ENCODE measurements around the gene TMEFF2.
A peak's percentile ranks its signal among the peaks of the same experiment; 100 is the strongest.

Gene TMEFF2

GRCh38 chr2:192166946-192167345 lies 27.8 kb downstream of the TMEFF2 start:
- no peak overlapping the region for H3K4me3 ChIP-seq (ENCODE audit: low read depth, low read length)
- DNase-seq (ENCODE audit: low read depth), result no peak
- TF ChIP-seq MAX (IDR thresholded peaks at IDR 0.05; ENCODE audit: low read depth, low read length) (no peak), MYC (IDR thresholded peaks at IDR 0.05; ENCODE audit: low read depth, low read length) (no peak), CTCF (IDR thresholded peaks at IDR 0.05; ENCODE audit: low read depth, low read length) (no peak), POLR2A (IDR thresholded peaks at IDR 0.05; ENCODE audit: extremely low read depth, insufficient read length) (no peak)

- TF ChIP-seq MAX (IDR thresholded peaks at IDR 0.05; ENCODE audit: low read depth, low read length) (no peak), CTCF (IDR thresholded peaks at IDR 0.05; ENCODE audit: low read depth, low read length) (no peak), MYC (IDR thresholded peaks at IDR 0.05; ENCODE audit: low read depth, low read length) (no peak), POLR2A (IDR thresholded peaks at IDR 0.05; ENCODE audit: extremely low read depth, insufficient read length) (no peak)
- no peak for DNase-seq (ENCODE audit: low read depth)
- H3K4me3 ChIP-seq (ENCODE audit: low read depth, low read length), result no peak overlapping the region
Observed at GRCh38 chr2:192165842-192166241, 28.9 kb downstream of the TMEFF2 start.

- DNase-seq (ENCODE audit: low read depth), result peak; percentile 69
- H3K4me3 ChIP-seq (ENCODE audit: low read depth, low read length), result no peak overlapping the region
- TF ChIP-seq CTCF (IDR thresholded peaks at IDR 0.05; ENCODE audit: low read depth, low read length), result peak; percentile 94
- no peak for TF ChIP-seq POLR2A (IDR thresholded peaks at IDR 0.05; ENCODE audit: extremely low read depth, insufficient read length)
Observed at GRCh38 chr2:192162392-192163042, 32.2 kb downstream of the TMEFF2 start.

DNA sequence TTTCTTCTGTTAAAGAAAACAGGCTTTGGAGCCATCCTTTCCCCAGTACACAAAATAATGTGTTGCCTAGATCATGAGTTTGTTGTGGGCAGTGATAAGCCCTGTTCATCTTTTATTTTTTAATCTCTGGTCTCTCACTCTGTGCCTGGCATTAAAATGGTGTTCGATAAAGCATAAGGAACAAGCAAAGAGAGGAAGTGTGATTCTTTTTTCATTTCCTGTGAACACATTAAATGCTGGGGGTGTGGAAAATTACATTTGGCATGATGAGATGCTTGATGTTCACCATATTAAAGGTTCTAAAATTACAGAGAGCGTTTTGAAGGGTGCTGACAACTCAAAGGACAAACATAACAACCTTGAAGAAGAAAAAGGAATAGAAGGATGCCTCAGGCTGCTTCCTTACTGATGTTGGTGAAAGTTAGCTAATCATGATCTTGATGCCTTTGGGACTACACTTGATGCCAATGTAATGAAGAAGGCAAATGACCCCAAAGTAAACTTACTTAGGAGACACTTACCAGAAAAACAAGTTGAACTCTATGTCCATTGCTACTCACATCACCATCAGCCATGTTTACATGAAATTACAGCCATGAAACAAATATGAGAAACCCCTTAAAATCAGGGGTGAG lies 33.0 kb downstream of the TMEFF2 start:
- TF ChIP-seq MAX (IDR thresholded peaks at IDR 0.05; ENCODE audit: low read depth, low read length) (no peak), POLR2A (IDR thresholded peaks at IDR 0.05; ENCODE audit: extremely low read depth, insufficient read length) (no peak), CTCF (IDR thresholded peaks at IDR 0.05; ENCODE audit: low read depth, low read length) (no peak), MYC (IDR thresholded peaks at IDR 0.05; ENCODE audit: low read depth, low read length) (no peak)
- no peak for DNase-seq (ENCODE audit: low read depth)
- H3K4me3 ChIP-seq (ENCODE audit: low read depth, low read length), result no peak overlapping the region

- TF ChIP-seq POLR2A (IDR thresholded peaks at IDR 0.05; ENCODE audit: extremely low read depth, insufficient read length) (no peak), CTCF (IDR thresholded peaks at IDR 0.05; ENCODE audit: low read depth, low read length) (no peak), MAX (IDR thresholded peaks at IDR 0.05; ENCODE audit: low read depth, low read length) (no peak), MYC (IDR thresholded peaks at IDR 0.05; ENCODE audit: low read depth, low read length) (no peak)
- no peak overlapping the region for H3K4me3 ChIP-seq (ENCODE audit: low read depth, low read length)
- no peak for DNase-seq (ENCODE audit: low read depth)
Observed at GRCh38 chr2:192159736-192160135, 35.0 kb downstream of the TMEFF2 start.

Data from NB4 (cell line).